Transverse colon (tissue), 4 donors: ENCODE data around the gene NPY5R. TPM values are rescaled to one million over a fixed set of nuclear protein-coding genes. Genes with fewer than 3 reads are reported as not detected.

Experiments
- DNase-seq: peaks from one replicate; pipeline ENCODE4 v3.0.0-alpha.2; 2019
- H3K27ac ChIP-seq, 4 donors: fragments of 200-600 bp; sonication (generic); 2 replicates each; pipeline ENCODE4 v1.5.1; 2016 to 2018; ENCODE audit warnings: inconsistent platforms in 4 of 4
- H3K27me3 ChIP-seq: fragments of 200-600 bp; sonication (generic); 2 replicates; pipeline ENCODE4 v1.5.1; 2017; ENCODE audit warnings: inconsistent platforms
- H3K36me3 ChIP-seq, 4 donors: fragments of 200-600 bp; sonication (generic); 2 replicates each; pipeline ENCODE4 v1.5.1; 2017 to 2019; ENCODE audit warnings: inconsistent platforms in 4 of 4
- H3K4me1 ChIP-seq, 4 donors: fragments of 200-600 bp; sonication (generic); 2 replicates each; pipeline ENCODE4 v1.5.1; 2017 to 2020; ENCODE audit warnings: inconsistent platforms in 4 of 4
- H3K4me3 ChIP-seq, 4 donors: fragments of 200-600 bp; sonication (generic); 1 replicate in 1 of 4; 2 replicates in 3 of 4; pipeline versions ENCODE4 v1.5.1 to v1.6.1; 2017 to 2019; ENCODE audit warnings: inconsistent platforms in 4 of 4
- H3K9me3 ChIP-seq, 2 donors: fragments of 200-600 bp; sonication (generic); 2 replicates each; pipeline ENCODE4 v1.5.1; 2017 to 2019; ENCODE audit warnings: inconsistent platforms in 2 of 2
- CTCF ChIP-seq, 5 experiments: fragments of 200-600 bp in 3 of 5; fragments of 450-650 bp in 2 of 5; sonication (generic) in 3 of 5; IDR thresholded peaks; 1 replicate in 2 of 5; 2 replicates in 3 of 5; pipeline ENCODE4 v1.5.1; 2016 to 2017; ENCODE audit warnings: antibody characterized with exemption in 5 of 5, inconsistent platforms in 3 of 5, mild to moderate bottlenecking in 2 of 5, moderate library complexity in 1 of 5
- EP300 ChIP-seq: sonication (generic); formaldehyde crosslinking; IDR thresholded peaks from one replicate; pipeline ENCODE4 v1.6.1; 2017; ENCODE audit warnings: antibody characterized with exemption, low read depth
- POLR2A ChIP-seq: fragments of 450-650 bp; IDR thresholded peaks from one replicate; pipeline ENCODE4 v1.6.1; 2016; ENCODE audit warnings: antibody characterized with exemption, mild to moderate bottlenecking, moderate library complexity
- POLR2AphosphoS5 ChIP-seq, 3 donors: sonication (generic); formaldehyde crosslinking; IDR thresholded peaks; one replicate each; pipeline ENCODE4 v1.6.1; 2016; ENCODE audit warnings: antibody characterized with exemption in 3 of 3
- WGBS, 2 donors: methylation state at CpG; one replicate each; pipeline ENCODE4 v1.1.5; 2018; ENCODE audit warnings: low coverage in 1 of 2; 5-methylcytosine and 5-hydroxymethylcytosine counted together
- in situ Hi-C, 4 donors: fragments of 200-750 bp; cut with MboI; loops; one replicate each; pipeline versions ENCODE4 v1.15.0 to v1.15.1; 2017; ENCODE audit warnings: low sequenced_read_pairs in 3 of 4, low pct_ligation_motif_present in 1 of 4, low pct_unique_long_range_greater_than_20kb in 1 of 4
- intact Hi-C: fragments of 100-400 bp; cut with DNase I; formaldehyde crosslinking; loops from one replicate; pipeline ENCODE4 v1.15.1; 2023; ENCODE audit warnings: low total_unique reads
- total RNA-seq, 4 donors: library from RNA; depleted of rRNA; stranded (reverse); fragments of >200 nt; gene quantifications; one replicate each; pipeline ENCODE4 v1.1.0, GENCODE V29; 2016

The NPY5R gene
- total RNA-seq, 4 donors from 2014 or later: 0.64 to 0.82 TPM; not detected in 2

- H3K4me3 ChIP-seq: no peak overlapping the region
- 90% methylated on average over 2 to 5 of the region's 5 CpGs for WGBS, 2 donors
- intact Hi-C loops (no loop called here), in situ Hi-C loops (no loop called here)
- no peak for DNase-seq
- no peak overlapping the region for H3K27ac ChIP-seq
- no peaks in the 10 kb centered on the region for H3K36me3 ChIP-seq
- H3K27me3 ChIP-seq: no peaks in the 10 kb centered on the region
- H3K9me3 ChIP-seq: no peaks in the 10 kb centered on the region
- no peak for TF ChIP-seq EP300
- no peak for TF ChIP-seq CTCF (IDR thresholded peaks at IDR 0.05)
- TF ChIP-seq POLR2AphosphoS5 (IDR thresholded peaks at IDR 0.05): no peak
- no peak for TF ChIP-seq POLR2A
- H3K4me1 ChIP-seq: peaks cover 0 to 21% (median 9%) of the 10 kb centered on the region in 4 donors
Observed at GRCh38 chr4:163372029-163372428, 28.3 kb downstream of the NPY5R start.

GRCh38 chr4:163378661-163379060 is 35.0 kb downstream of the NPY5R start:
- no peak for DNase-seq
- TF ChIP-seq POLR2A (no peak), POLR2AphosphoS5 (IDR thresholded peaks at IDR 0.05) (no peak), EP300 (no peak), CTCF (IDR thresholded peaks at IDR 0.05) (no peak)
- Histone ChIP-seq H3K4me1 (peaks cover 0 to 18% (median 7%) of the 10 kb centered on the region in 4 donors), H3K9me3 (no peaks in the 10 kb centered on the region), H3K4me3 (no peak overlapping the region), H3K27me3 (no peaks in the 10 kb centered on the region), H3K27ac (no peak overlapping the region), H3K36me3 (no peaks in the 10 kb centered on the region)
- in situ Hi-C loops (no loop called here), intact Hi-C loops (no loop called here)

GRCh38 chr4:163380703-163381102 is 37.0 kb downstream of the NPY5R start:
- H3K27ac ChIP-seq: peak overlapping the region in 3 of 4 donors; percentile 31 to 70 (median 54)
- peak; percentile 37 for DNase-seq
- no peaks in the 10 kb centered on the region for H3K36me3 ChIP-seq

GRCh38 chr4:163382178-163382869 is 38.6 kb downstream of the NPY5R start:
- 46 to 49% methylated on average over 7 of the region's 7 CpGs for WGBS, 2 donors
- peaks cover 0 to 11% (median 3%) of the 10 kb centered on the region in 4 donors for H3K4me1 ChIP-seq
- TF ChIP-seq CTCF (IDR thresholded peaks at IDR 0.05) (no peak), POLR2AphosphoS5 (IDR thresholded peaks at IDR 0.05) (peak in 1 of 3 donors; percentile 10)
- peak overlapping the region; percentile 9 to 70 (median 56) for H3K27ac ChIP-seq
- H3K27me3 ChIP-seq: no peaks in the 10 kb centered on the region
- no peak for DNase-seq
- in situ Hi-C loops (no loop called here), intact Hi-C loops (no loop called here)
- no peak overlapping the region for H3K4me3 ChIP-seq
- no peaks in the 10 kb centered on the region for H3K9me3 ChIP-seq
- no peaks in the 10 kb centered on the region for H3K36me3 ChIP-seq

More at GRCh38 chr4:163380703-163381102, 37.0 kb downstream of the NPY5R start:
- Histone ChIP-seq H3K4me1 (peaks cover 0 to 11% (median 3%) of the 10 kb centered on the region in 4 donors), H3K9me3 (no peaks in the 10 kb centered on the region), H3K27me3 (no peaks in the 10 kb centered on the region), H3K4me3 (no peak overlapping the region)
- TF ChIP-seq EP300 (no peak), CTCF (IDR thresholded peaks at IDR 0.05) (no peak), POLR2AphosphoS5 (IDR thresholded peaks at IDR 0.05) (no peak), POLR2A (no peak)
- intact Hi-C loops (no loop called here), in situ Hi-C loops (no loop called here)
- WGBS, 2 donors: 31 to 43% methylated on average over 5 of the region's 5 CpGs
